ENCODE results near the gene PPP2R1A.
"Not testable (repeated sequence)": the region's sequence is repeated elsewhere in the genome, so short reads cannot be mapped to it uniquely, and the experiment has no call there.

PPP2R1A gene

GRCh38 chr19:52200755-52201391, 11.0 kb downstream of the PPP2R1A start:
- not testable (repeated sequence) for DNase-seq

- no peak for DNase-seq
Measured at GRCh38 chr19:52206481-52206880, 16.6 kb downstream of the PPP2R1A start.

GRCh38 chr19:52211203-52211602, 21.4 kb downstream of the PPP2R1A start:
- no peak for DNase-seq

GRCh38 chr19:52211926-52212571, 22.2 kb downstream of the PPP2R1A start:
- DNase-seq = no peak

- no peak for DNase-seq
Measured at GRCh38 chr19:52212572-52213255, 22.9 kb downstream of the PPP2R1A start.

GRCh38 chr19:52214241-52214640, 24.4 kb downstream of the PPP2R1A start:
- DNase-seq = no peak

GRCh38 chr19:52216401-52216800, 26.5 kb downstream of the PPP2R1A start:
- DNase-seq = no peak

GRCh38 chr19:52217576-52217975, 27.7 kb downstream of the PPP2R1A start:
- no peak for DNase-seq

GRCh38 chr19:52219611-52220010, 29.8 kb downstream of the PPP2R1A start:
- no peak for DNase-seq

GRCh38 chr19:52221031-52221430, 31.2 kb downstream of the PPP2R1A start:
- no peak for DNase-seq

- no peak for DNase-seq
Measured at GRCh38 chr19:52221831-52222375, 32.1 kb downstream of the PPP2R1A start.

- DNase-seq = no peak
Measured at GRCh38 chr19:52224211-52224610, 34.4 kb downstream of the PPP2R1A start.

- DNase-seq = no peak
Measured at GRCh38 chr19:52226652-52227051, 36.8 kb downstream of the PPP2R1A start.

GRCh38 chr19:52227196-52227940, 37.5 kb downstream of the PPP2R1A start:
- DNase-seq = no peak

GRCh38 chr19:52227980-52228379, 38.1 kb downstream of the PPP2R1A start:
- no peak for DNase-seq

GRCh38 chr19:52229524-52229923, 39.7 kb downstream of the PPP2R1A start:
- no peak for DNase-seq

- no peak for DNase-seq
Measured at GRCh38 chr19:52230685-52231084, 40.8 kb downstream of the PPP2R1A start.

GRCh38 chr19:52231154-52231910, 41.5 kb downstream of the PPP2R1A start:
- no peak for DNase-seq

- DNase-seq = no peak
Measured at GRCh38 chr19:52234406-52234805, 44.6 kb downstream of the PPP2R1A start.

GRCh38 chr19:52237197-52237596, 47.3 kb downstream of the PPP2R1A start:
- no peak for DNase-seq

GRCh38 chr19:52237771-52238400, 48.0 kb downstream of the PPP2R1A start:
- peak; percentile 20 to 74 (median 69) for DNase-seq

GRCh38 chr19:52244021-52244420, 54.2 kb downstream of the PPP2R1A start:
- DNase-seq = no peak
